DOHH2 (cell line): ENCODE data around the gene TMEM164.

Experiments
- H3F3A ChIP-seq: fragments of 200-600 bp; sonication (generic), shearing (Covaris generic); 2 replicates; pipeline ENCODE4 v1.6.0; 2016; ENCODE audit warnings: antibody characterized with exemption, mild to moderate bottlenecking; ENCODE audit not compliant: control insufficient read depth, insufficient read depth
- H3K27ac ChIP-seq: fragments of 200-600 bp; sonication (generic); 2 replicates; pipeline ENCODE4 v1.5.1; 2014; ENCODE audit warnings: low read depth, mild to moderate bottlenecking, low read length, moderate library complexity
- H3K27me3 ChIP-seq: fragments of 200-600 bp; sonication (generic); 2 replicates; pipeline ENCODE4 v1.6.1; 2014; ENCODE audit warnings: mild to moderate bottlenecking, low read length, mixed read lengths; ENCODE audit not compliant: control insufficient read depth
- H3K36me3 ChIP-seq: fragments of 200-600 bp; sonication (generic); 2 replicates; pipeline ENCODE4 v1.6.1; 2014; ENCODE audit warnings: mild to moderate bottlenecking, low read length, moderate library complexity, mixed read lengths; ENCODE audit not compliant: control insufficient read depth
- H3K4me1 ChIP-seq: fragments of 200-600 bp; sonication (generic); 2 replicates; pipeline ENCODE4 v1.6.1; 2014; ENCODE audit warnings: mild to moderate bottlenecking, low read length, mixed read lengths; ENCODE audit not compliant: control insufficient read depth
- H3K4me2 ChIP-seq: fragments of 200-600 bp; sonication (generic); 2 replicates; pipeline ENCODE4 v1.6.0; 2014; ENCODE audit warnings: mild to moderate bottlenecking, low read length, moderate library complexity
- H3K4me3 ChIP-seq: fragments of 200-600 bp; sonication (generic); 2 replicates; pipeline ENCODE4 v1.5.1; 2014; ENCODE audit warnings: mild to moderate bottlenecking, low read length, mixed read lengths
- H3K79me2 ChIP-seq: fragments of 200-600 bp; sonication (generic); 2 replicates; pipeline ENCODE4 v1.6.1; 2014; ENCODE audit warnings: mild to moderate bottlenecking, low read length, mixed read lengths; ENCODE audit not compliant: control insufficient read depth
- H3K9me2 ChIP-seq: fragments of 200-600 bp; sonication (generic); replicated peaks from 2 replicates; pipeline ENCODE4 v1.6.1; 2014; ENCODE audit warnings: mild to moderate bottlenecking, low read length, mixed read lengths; ENCODE audit not compliant: control insufficient read depth
- H3K9me3 ChIP-seq: fragments of 200-600 bp; sonication (generic); 2 replicates; pipeline ENCODE4 v1.6.1; 2014; ENCODE audit warnings: antibody characterized with exemption, low read length, mixed read lengths; ENCODE audit not compliant: control insufficient read depth, insufficient read depth
- H4K20me1 ChIP-seq: fragments of 200-600 bp; sonication (generic); 2 replicates; pipeline ENCODE4 v1.6.0; 2014; ENCODE audit warnings: low read depth, mild to moderate bottlenecking, antibody characterized with exemption, low read length, moderate library complexity; ENCODE audit not compliant: control insufficient read depth, insufficient read depth
- CTCF ChIP-seq: fragments of 200-600 bp; sonication (generic); IDR thresholded peaks from one replicate; pipeline ENCODE4 v1.5.1; 2014; ENCODE audit warnings: antibody characterized with exemption, mild to moderate bottlenecking, low read depth, low read length; ENCODE audit not compliant: poor library complexity, severe bottlenecking
- EZH2phosphoT487 ChIP-seq: fragments of 200-600 bp; sonication (generic); IDR thresholded peaks from 2 replicates; pipeline ENCODE4 v1.6.1; 2017; ENCODE audit warnings: borderline replicate concordance, mild to moderate bottlenecking, antibody characterized with exemption, low read length, moderate library complexity, mixed read lengths

The TMEM164 gene

GRCh38 chrX:110021258-110022022, 18.5 kb downstream of the TMEM164 start:
- Histone ChIP-seq H3K79me2 (no peaks in the 10 kb centered on the region), H3K27ac (no peak overlapping the region), H3K4me3 (no peak overlapping the region), H3K4me2 (no peak overlapping the region), H3K9me2 (no peaks in the 10 kb centered on the region), H3K9me3 (no peaks in the 10 kb centered on the region), H3K4me1 (no peaks in the 10 kb centered on the region), H3F3A (no peaks in the 10 kb centered on the region), H4K20me1 (no peaks in the 10 kb centered on the region), H3K27me3 (no peaks in the 10 kb centered on the region), H3K36me3 (no peaks in the 10 kb centered on the region)
- TF ChIP-seq EZH2phosphoT487 (no peak), CTCF (no peak)

GRCh38 chrX:110022599-110023448, 19.9 kb downstream of the TMEM164 start:
- no peaks in the 10 kb centered on the region for H3K4me1 ChIP-seq
- no peaks in the 10 kb centered on the region for H4K20me1 ChIP-seq
- TF ChIP-seq CTCF (no peak), EZH2phosphoT487 (no peak)

GRCh38 chrX:110025395-110025794, 22.5 kb downstream of the TMEM164 start:
- H3K27ac ChIP-seq: no peak overlapping the region
- H3K4me2 ChIP-seq: no peak overlapping the region
- TF ChIP-seq EZH2phosphoT487 (no peak), CTCF (no peak)
- no peaks in the 10 kb centered on the region for H3K27me3 ChIP-seq
- H3K9me2 ChIP-seq: no peaks in the 10 kb centered on the region
- no peaks in the 10 kb centered on the region for H4K20me1 ChIP-seq
- no peaks in the 10 kb centered on the region for H3K9me3 ChIP-seq
- H3K79me2 ChIP-seq: no peaks in the 10 kb centered on the region
- H3K4me1 ChIP-seq: no peaks in the 10 kb centered on the region
- H3K36me3 ChIP-seq: no peaks in the 10 kb centered on the region
- H3F3A ChIP-seq: no peaks in the 10 kb centered on the region
- H3K4me3 ChIP-seq: no peak overlapping the region

More at GRCh38 chrX:110022599-110023448, 19.9 kb downstream of the TMEM164 start:
- H3K36me3 ChIP-seq: no peaks in the 10 kb centered on the region
- no peak overlapping the region for H3K27ac ChIP-seq
- H3K27me3 ChIP-seq: no peaks in the 10 kb centered on the region
- H3K4me2 ChIP-seq: no peak overlapping the region
- no peak overlapping the region for H3K4me3 ChIP-seq
- no peaks in the 10 kb centered on the region for H3K9me3 ChIP-seq
- no peaks in the 10 kb centered on the region for H3K79me2 ChIP-seq
- no peaks in the 10 kb centered on the region for H3F3A ChIP-seq
- no peaks in the 10 kb centered on the region for H3K9me2 ChIP-seq
